Measurements from ENCODE around the gene NID1. TPM values are rescaled to one million over a fixed set of nuclear protein-coding genes. Genes with fewer than 3 reads are reported as not detected.

Gene NID1
- total and polyA plus RNA-seq, 2 experiments from 2014 or later: 77.7 to 82.0 TPM

DNA sequence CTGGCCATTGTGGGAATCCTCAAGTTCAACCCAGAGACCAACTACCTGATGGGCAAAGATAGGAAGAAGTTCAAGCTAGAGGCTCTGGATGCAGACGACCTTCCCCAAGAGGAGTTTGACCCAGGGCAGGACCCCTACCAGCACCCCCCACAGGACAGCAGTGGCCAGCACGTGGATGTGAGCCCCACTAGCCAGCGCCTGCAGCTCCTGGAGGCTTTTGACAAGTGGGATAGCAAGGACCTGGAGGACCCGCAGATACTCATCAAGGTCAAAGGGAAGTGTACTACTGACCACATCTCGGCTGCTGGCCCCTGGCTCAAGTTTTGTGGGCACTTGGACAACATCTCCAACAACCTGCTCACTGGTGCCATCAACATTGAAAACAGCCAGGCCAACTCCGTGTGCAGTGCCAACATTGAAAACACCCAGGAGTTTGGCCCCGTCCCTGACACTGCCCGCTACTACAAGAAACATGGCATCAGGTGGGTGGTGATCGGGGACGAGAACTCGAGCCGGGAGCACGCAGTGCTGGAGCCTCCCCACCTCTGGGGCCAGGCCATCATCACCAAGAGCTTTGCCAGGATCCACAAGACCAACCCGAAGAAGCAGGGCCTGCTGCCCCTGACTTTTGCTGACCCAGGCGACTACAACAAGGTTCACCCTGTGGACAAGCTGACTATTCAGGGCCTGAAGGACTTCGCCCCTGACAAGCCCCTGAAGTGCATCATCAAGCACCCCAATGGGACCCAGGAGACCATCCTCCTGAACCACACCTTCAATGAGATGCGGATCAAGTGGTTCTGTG lies 46.8 kb upstream of the NID1 start:
- H3K27me3 ChIP-seq (replicated peaks; ENCODE audit: insufficient read depth): no peaks in the 10 kb centered on the region
- H3K79me2 ChIP-seq (ENCODE audit: insufficient read depth): no peaks in the 10 kb centered on the region
- H4K20me1 ChIP-seq (ENCODE audit: insufficient read depth): no peaks in the 10 kb centered on the region
- H3F3A ChIP-seq (ENCODE audit: insufficient read depth): no peaks in the 10 kb centered on the region
- no peak overlapping the region for H3K4me2 ChIP-seq (ENCODE audit: unreplicated experiment)
- H3K4me1 ChIP-seq (ENCODE audit: insufficient read depth): no peaks in the 10 kb centered on the region
- in situ Hi-C loops (cut with MboI): loop anchor here (25.0 kb wide), 2 partner anchors 776 to 1451 kb away; no protein-coding TSS in a partner anchor
- no peak for DNase-seq
- H3K9me2 ChIP-seq (ENCODE audit: insufficient read depth): no peaks in the 10 kb centered on the region
- H2AFZ ChIP-seq: no peak overlapping the region
- H3K4me3 ChIP-seq: no peak overlapping the region
- H3K36me3 ChIP-seq (ENCODE audit: low read depth): no peaks in the 10 kb centered on the region
- H3K9me3 ChIP-seq (ENCODE audit: low read depth): no peaks in the 10 kb centered on the region
- TF ChIP-seq EZH2 (IDR thresholded peaks at IDR 0.05; ENCODE audit: insufficient read depth, poor library complexity, severe bottlenecking) (no peak), EZH2phosphoT487 (IDR thresholded peaks at IDR 0.05; ENCODE audit: insufficient read depth, low read depth) (no peak)
- 63 to 72% methylated on average over 17 of the region's 17 CpGs for WGBS, 2 experiments (ENCODE audit: low coverage in 1 of 2, low lambda C conversion rate in 2 of 2, missing lambda C conversion rate in 2 of 2)
- H3K27ac ChIP-seq: no peak overlapping the region
- H3K9ac ChIP-seq: no peak overlapping the region

DNA sequence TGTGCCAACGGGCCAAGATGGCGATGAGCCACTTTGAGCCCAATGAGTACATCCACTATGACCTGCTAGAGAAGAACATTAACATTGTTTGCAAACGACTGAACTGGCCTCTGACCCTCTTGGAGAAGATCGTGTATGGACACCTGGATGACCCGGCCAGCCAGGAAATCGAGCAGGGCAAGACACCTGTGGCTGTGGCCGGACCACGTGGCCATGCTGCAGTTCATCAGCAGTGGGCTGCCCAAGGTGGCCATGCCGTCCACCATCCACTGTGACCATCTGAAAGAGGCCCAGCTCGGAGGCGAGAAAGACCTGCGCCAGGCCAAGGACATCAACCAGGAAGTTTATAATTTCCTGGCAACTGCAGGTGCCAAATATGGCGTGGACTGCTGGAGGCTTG lies 45.2 kb upstream of the NID1 start:
- Histone ChIP-seq H3K9me2 (ENCODE audit: insufficient read depth) (no peaks in the 10 kb centered on the region), H3K27ac (no peak overlapping the region), H3K79me2 (ENCODE audit: insufficient read depth) (no peaks in the 10 kb centered on the region), H3K4me3 (no peak overlapping the region), H2AFZ (no peak overlapping the region), H3K4me1 (ENCODE audit: insufficient read depth) (no peaks in the 10 kb centered on the region), H3K4me2 (ENCODE audit: unreplicated experiment) (no peak overlapping the region), H3K27me3 (replicated peaks; ENCODE audit: insufficient read depth) (no peaks in the 10 kb centered on the region), H4K20me1 (ENCODE audit: insufficient read depth) (no peaks in the 10 kb centered on the region), H3K9me3 (ENCODE audit: low read depth) (no peaks in the 10 kb centered on the region), H3F3A (ENCODE audit: insufficient read depth) (no peaks in the 10 kb centered on the region), H3K9ac (no peak overlapping the region), H3K36me3 (ENCODE audit: low read depth) (no peaks in the 10 kb centered on the region)
- in situ Hi-C loops (cut with MboI): loop anchor here (25.0 kb wide), 2 partner anchors 777 to 1452 kb away; no protein-coding TSS in a partner anchor
- WGBS, 2 experiments (ENCODE audit: low coverage in 1 of 2, low lambda C conversion rate in 2 of 2, missing lambda C conversion rate in 2 of 2): 71% methylated on average over 13 of the region's 13 CpGs
- TF ChIP-seq EZH2 (IDR thresholded peaks at IDR 0.05; ENCODE audit: insufficient read depth, poor library complexity, severe bottlenecking) (no peak), EZH2phosphoT487 (IDR thresholded peaks at IDR 0.05; ENCODE audit: insufficient read depth, low read depth) (no peak)
- no peak for DNase-seq

DNA sequence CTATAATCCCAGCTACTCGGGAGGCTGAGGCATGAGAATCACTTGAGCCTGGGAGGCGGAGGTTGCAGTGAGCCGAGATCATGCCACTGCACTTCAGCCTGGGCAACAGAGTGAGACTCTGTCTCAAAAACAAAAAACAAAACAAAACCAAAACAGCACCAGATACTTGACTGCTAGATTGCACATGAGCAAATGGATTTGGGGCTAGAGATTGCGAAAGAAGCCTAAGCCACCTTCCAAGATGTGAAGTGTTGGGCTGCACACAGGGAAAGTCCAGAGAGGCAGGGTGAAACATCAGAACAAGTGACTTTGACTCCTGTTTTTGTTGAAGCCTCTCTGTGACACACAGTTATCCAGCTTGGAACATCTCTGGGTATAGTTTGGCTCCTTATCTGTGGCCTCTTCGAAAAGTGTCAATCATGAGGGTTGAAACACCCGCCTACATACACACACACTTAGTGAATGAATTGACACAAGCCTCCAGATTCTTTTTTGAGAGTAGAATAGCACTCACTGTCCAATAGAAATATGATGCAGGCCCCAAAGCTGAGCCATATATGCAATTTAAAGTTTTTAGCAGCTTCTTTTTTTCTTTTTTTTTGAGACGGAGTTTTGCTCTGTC lies 43.2 kb upstream of the NID1 start:
- Histone ChIP-seq H3K9me3 (ENCODE audit: low read depth) (no peaks in the 10 kb centered on the region), H3K9ac (no peak overlapping the region), H3K9me2 (ENCODE audit: insufficient read depth) (no peaks in the 10 kb centered on the region), H3K4me3 (no peak overlapping the region), H3K27me3 (replicated peaks; ENCODE audit: insufficient read depth) (no peaks in the 10 kb centered on the region), H3F3A (ENCODE audit: insufficient read depth) (no peaks in the 10 kb centered on the region), H3K4me2 (ENCODE audit: unreplicated experiment) (no peak overlapping the region), H3K36me3 (ENCODE audit: low read depth) (no peaks in the 10 kb centered on the region), H3K79me2 (ENCODE audit: insufficient read depth) (no peaks in the 10 kb centered on the region), H3K4me1 (ENCODE audit: insufficient read depth) (no peaks in the 10 kb centered on the region), H3K27ac (no peak overlapping the region), H2AFZ (no peak overlapping the region), H4K20me1 (ENCODE audit: insufficient read depth) (no peaks in the 10 kb centered on the region)
- in situ Hi-C loops (cut with MboI): loop anchor here (5.0 to 25.0 kb wide), 3 partner anchors 379 to 1454 kb away; no protein-coding TSS in a partner anchor
- 76 to 81% methylated on average over 7 of the region's 7 CpGs for WGBS, 2 experiments (ENCODE audit: low coverage in 1 of 2, low lambda C conversion rate in 2 of 2, missing lambda C conversion rate in 2 of 2)
- TF ChIP-seq EZH2phosphoT487 (IDR thresholded peaks at IDR 0.05; ENCODE audit: insufficient read depth, low read depth): no peak
- no peak for TF ChIP-seq EZH2 (IDR thresholded peaks at IDR 0.05; ENCODE audit: insufficient read depth, poor library complexity, severe bottlenecking)
- peak; percentile 30 for DNase-seq

DNA sequence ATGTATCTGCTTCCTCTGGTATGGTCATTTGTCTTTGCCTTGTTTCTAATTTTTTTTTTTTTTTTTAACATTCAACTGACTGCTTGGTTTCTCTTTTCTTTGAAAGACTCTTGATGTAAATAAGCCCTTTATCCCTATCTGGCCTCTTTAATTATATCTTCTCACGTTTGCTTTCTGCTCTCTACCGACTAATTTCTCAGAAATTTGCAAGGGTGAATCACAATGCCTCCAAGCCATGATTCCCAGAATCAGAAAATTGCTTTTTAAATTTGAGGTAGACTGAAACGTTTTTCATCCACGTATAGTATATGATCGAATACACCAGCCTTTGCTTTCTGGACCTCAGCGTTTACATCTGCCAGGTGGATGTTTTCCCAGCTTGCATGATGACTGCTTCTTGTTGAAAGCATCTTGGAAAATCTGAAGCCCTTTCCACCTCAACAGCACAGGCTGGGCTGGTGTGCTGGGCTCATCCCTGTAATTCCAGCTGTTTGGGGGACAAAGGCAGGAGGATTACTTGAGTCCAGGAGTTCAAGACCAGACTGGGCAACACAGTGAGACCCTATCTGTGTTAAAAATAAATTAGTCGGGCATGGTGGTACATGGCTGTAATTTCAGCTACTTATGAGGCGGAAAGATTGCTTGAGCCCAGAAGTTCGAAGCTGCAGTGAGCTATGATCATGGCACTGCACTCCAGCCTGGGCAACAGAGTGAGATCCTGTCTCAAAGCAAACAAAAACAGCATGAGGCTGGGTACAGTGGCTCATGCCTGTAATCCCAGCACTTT lies 42.4 kb upstream of the NID1 start:
- DNase-seq: peak; percentile 51

More for the DNA sequence above, 42.4 kb upstream of the NID1 start:
- WGBS, 2 experiments (ENCODE audit: low coverage in 1 of 2, low lambda C conversion rate in 2 of 2, missing lambda C conversion rate in 2 of 2): 41 to 45% methylated on average over 9 of the region's 9 CpGs
- Histone ChIP-seq H3K9ac (no peak overlapping the region), H3K36me3 (ENCODE audit: low read depth) (no peaks in the 10 kb centered on the region), H3K4me1 (ENCODE audit: insufficient read depth) (no peaks in the 10 kb centered on the region), H3K9me3 (ENCODE audit: low read depth) (no peaks in the 10 kb centered on the region), H3K79me2 (ENCODE audit: insufficient read depth) (no peaks in the 10 kb centered on the region), H4K20me1 (ENCODE audit: insufficient read depth) (no peaks in the 10 kb centered on the region), H2AFZ (0 out of 2 replicates have a peak overlapping the region, but pooled peaks have one; percentile 13), H3K4me3 (no peak overlapping the region), H3K27ac (no peak overlapping the region), H3K9me2 (ENCODE audit: insufficient read depth) (no peaks in the 10 kb centered on the region), H3F3A (ENCODE audit: insufficient read depth) (no peaks in the 10 kb centered on the region), H3K4me2 (ENCODE audit: unreplicated experiment) (no peak overlapping the region), H3K27me3 (replicated peaks; ENCODE audit: insufficient read depth) (no peaks in the 10 kb centered on the region)
- no peak for TF ChIP-seq EZH2 (IDR thresholded peaks at IDR 0.05; ENCODE audit: insufficient read depth, poor library complexity, severe bottlenecking)
- no peak for TF ChIP-seq EZH2phosphoT487 (IDR thresholded peaks at IDR 0.05; ENCODE audit: insufficient read depth, low read depth)
- in situ Hi-C loops (cut with MboI): loop anchor here (5.0 to 25.0 kb wide), 3 partner anchors 380 to 1455 kb away; no protein-coding TSS in a partner anchor
